Measurements from ENCODE around the gene RBPJ.

The RBPJ gene

DNA sequence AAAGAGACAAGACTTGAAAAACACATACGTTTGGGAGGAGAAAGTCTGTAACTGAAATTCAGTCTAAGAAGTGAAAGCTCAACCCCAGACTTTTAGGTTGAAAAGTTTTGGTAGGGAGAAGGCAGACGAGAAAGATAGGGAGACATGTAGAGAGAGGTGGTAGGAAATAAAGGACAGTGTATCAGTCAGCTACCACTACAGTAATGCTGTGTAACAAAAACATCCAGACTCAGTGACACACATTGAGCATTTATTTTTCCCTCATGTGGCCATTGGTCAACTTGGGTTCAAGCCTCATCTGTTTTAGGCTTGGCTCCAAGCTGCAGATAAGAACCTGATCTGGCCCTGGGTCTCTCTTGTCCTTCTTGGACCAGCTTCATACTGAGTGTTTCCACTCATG, 142.6 kb downstream of the RBPJ start:
- no peak for DNase-seq

- DNase-seq = no peak
Measured at GRCh38 chr4:26464420-26465095, 143.7 kb downstream of the RBPJ start.

GRCh38 chr4:26466578-26467270, 145.9 kb downstream of the RBPJ start:
- no peak for DNase-seq

- DNase-seq = no peak
Measured at GRCh38 chr4:26467724-26468123, 146.9 kb downstream of the RBPJ start.

GRCh38 chr4:26468283-26468949, 147.6 kb downstream of the RBPJ start:
- no peak for DNase-seq

DNA sequence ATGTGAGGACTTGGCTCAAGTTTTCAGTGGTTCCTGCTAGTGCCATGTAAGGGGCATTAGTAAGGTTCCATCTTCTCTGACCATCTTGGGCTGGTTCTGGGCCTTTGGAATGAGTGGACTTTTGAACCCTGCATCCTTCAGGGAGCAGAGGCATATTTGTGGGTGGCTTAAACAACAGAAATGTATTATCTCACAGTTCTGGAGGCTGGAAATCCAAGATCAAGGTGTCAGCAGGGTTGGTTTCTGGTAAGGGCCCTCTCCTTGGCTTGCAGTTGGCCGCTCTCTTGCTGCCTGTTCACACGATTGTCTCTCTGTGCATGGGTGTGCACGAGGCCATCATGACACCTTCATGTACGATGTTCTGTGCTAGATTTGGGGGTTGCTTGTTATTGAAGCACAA, 148.2 kb downstream of the RBPJ start:
- no peak for DNase-seq

DNA sequence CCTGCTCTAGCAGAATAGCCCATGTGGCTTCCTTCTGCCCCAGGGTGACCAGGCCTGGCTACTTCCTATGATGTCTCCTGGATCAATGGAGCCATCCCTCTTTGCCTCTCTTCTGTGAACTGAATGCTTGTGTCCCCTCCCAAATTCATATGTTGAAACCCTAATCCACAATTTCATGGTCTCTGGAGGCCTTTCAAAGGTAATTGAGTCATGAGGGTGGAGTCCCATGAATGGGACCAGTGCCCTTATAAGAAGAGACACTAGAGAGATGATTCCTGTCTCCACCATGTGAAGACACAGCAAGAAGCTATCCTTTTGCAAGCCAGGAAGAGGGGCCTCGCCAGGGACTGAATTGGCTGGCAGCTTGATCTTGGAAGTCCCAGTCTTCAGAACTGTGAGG, 151.1 kb downstream of the RBPJ start:
- no peak for DNase-seq

- no peak for DNase-seq
Measured at GRCh38 chr4:26473893-26474292, 153.1 kb downstream of the RBPJ start.

DNA sequence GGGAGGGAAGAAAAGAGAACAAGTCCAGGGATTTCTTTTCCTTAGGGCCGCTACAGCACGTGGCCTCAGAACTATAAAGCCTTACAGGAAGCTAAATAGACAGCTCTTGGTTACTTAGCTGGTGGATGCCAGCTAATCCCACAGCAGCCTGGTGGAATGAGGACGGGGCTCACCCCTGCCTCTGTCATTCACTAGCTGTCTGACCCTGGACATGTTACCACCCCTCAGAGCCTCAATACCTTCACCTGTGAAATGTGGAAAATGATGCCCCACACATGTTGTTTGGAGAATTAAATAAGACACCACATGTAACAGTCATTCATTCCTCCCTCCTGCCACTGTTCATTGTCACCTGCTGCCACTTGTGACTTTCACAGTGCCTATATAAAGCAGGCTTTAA, 153.7 kb downstream of the RBPJ start:
- no peak for DNase-seq

- no peak for DNase-seq
Measured at GRCh38 chr4:26475716-26476115, 154.9 kb downstream of the RBPJ start.

DNA sequence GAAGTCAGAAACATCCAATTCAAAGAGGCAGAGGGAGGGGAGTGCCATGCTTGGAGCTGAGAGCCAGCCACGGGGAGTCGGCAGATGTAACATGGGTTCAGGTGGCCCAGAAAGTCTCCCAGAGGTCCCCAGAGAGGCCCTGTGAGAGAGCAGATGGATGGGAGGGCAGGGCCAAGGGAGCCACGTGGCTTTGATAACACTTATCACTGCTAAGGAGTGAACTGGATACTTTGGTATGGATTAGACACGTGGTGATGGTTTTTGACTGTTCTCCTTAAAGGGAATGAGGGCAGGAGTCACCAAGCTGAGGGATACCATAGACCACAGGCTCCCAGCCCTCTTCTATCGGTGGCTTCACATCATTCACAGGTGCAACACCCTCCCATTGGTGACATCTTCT, 155.7 kb downstream of the RBPJ start:
- DNase-seq = no peak

GRCh38 chr4:26478330-26478729, 157.5 kb downstream of the RBPJ start:
- no peak for DNase-seq

GRCh38 chr4:26482508-26483462, 162.0 kb downstream of the RBPJ start:
- no peak for DNase-seq

DNA sequence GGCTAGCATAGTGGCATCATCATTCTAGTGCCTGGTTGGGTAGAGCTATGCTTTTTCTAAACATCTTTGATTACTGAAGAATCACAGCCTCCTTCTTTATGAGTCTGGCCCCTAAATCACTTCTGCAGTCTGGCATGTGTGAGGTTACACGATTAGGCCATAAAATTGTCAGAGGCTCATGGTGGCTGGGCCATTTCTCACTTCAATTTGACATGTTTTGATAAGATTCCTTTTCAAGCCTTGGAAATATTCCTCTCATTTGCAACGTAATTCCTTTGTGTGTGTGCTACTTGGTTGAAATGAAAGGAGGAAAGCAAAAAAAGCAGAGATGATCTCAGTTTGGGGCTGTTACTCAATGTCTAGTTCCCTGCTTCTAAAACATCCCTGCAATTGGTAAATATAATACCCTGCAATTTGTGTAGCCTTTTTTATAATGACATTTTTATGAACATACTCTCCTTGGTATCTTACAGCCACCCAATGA, 163.3 kb downstream of the RBPJ start:
- no peak for DNase-seq

GRCh38 chr4:26484516-26484915, 163.7 kb downstream of the RBPJ start:
- DNase-seq = no peak

All from NCI-H1048 (cell line).